HFFc6 (cell line): Measurements from ENCODE around the gene DDIT4L. TPM values are rescaled to one million over a fixed set of nuclear protein-coding genes. Genes with fewer than 3 reads are reported as not detected.
"Not testable (repeated sequence)": the region's sequence is repeated elsewhere in the genome, so short reads cannot be mapped to it uniquely, and the experiment has no call there.

Source experiments
- DNase-seq: peaks from one replicate; pipeline ENCODE4 v3.0.0-alpha.2; 2018
- H3K27ac Mint-ChIP-seq: 2 replicates; pipeline ENCODE4 v1.8.0; 2020; ENCODE audit warnings: mild to moderate bottlenecking, mixed read lengths
- H3K27me3 Mint-ChIP-seq: 2 replicates; pipeline ENCODE4 v1.8.0; 2021; ENCODE audit warnings: mild to moderate bottlenecking, moderate library complexity, mixed read lengths; ENCODE audit not compliant: insufficient read depth
- H3K36me3 Mint-ChIP-seq: 2 replicates; pipeline ENCODE4 v1.8.0; 2021; ENCODE audit warnings: low read depth, mixed read lengths
- H3K4me1 Mint-ChIP-seq: 2 replicates; pipeline ENCODE4 v1.8.0; 2020; ENCODE audit warnings: low read depth, mixed read lengths
- H3K4me3 Mint-ChIP-seq: 2 replicates; pipeline ENCODE4 v1.8.0; 2020; ENCODE audit warnings: mild to moderate bottlenecking, moderate library complexity, mixed read lengths
- H3K9me3 Mint-ChIP-seq: 2 replicates; pipeline ENCODE4 v1.8.0; 2020; ENCODE audit warnings: mild to moderate bottlenecking, mixed read lengths
- total RNA-seq, 6 experiments: library from RNA; stranded (reverse); fragmentation: NEBNext Ultra II Directional; extraction: Animal tissue kit (Norgen Biotek cat#: 25700); gene quantifications; 2 replicates in 1 of 6; 3 replicates in 5 of 6; pipeline ENCODE4 v1.2.3, GENCODE V29; 2021
- TF ChIP-seq, protein P1 (sequence below): fragments of 200-600 bp; sonication (generic); IDR thresholded peaks from 2 replicates; pipeline ENCODE4 v1.5.0; 2021; ENCODE audit warnings: antibody characterized with exemption, mild to moderate bottlenecking

The DDIT4L gene
- total RNA-seq, 6 experiments from 2014 or later: 0.10 to 3.5 (median 0.39) TPM

- H3K4me1 Mint-ChIP-seq: no peaks in the 10 kb centered on the region
- H3K9me3 Mint-ChIP-seq: no peaks in the 10 kb centered on the region
- TF ChIP-seq, protein P1, sequence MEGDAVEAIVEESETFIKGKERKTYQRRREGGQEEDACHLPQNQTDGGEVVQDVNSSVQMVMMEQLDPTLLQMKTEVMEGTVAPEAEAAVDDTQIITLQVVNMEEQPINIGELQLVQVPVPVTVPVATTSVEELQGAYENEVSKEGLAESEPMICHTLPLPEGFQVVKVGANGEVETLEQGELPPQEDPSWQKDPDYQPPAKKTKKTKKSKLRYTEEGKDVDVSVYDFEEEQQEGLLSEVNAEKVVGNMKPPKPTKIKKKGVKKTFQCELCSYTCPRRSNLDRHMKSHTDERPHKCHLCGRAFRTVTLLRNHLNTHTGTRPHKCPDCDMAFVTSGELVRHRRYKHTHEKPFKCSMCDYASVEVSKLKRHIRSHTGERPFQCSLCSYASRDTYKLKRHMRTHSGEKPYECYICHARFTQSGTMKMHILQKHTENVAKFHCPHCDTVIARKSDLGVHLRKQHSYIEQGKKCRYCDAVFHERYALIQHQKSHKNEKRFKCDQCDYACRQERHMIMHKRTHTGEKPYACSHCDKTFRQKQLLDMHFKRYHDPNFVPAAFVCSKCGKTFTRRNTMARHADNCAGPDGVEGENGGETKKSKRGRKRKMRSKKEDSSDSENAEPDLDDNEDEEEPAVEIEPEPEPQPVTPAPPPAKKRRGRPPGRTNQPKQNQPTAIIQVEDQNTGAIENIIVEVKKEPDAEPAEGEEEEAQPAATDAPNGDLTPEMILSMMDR: no peak
- H3K27ac Mint-ChIP-seq: no peak overlapping the region
- H3K4me3 Mint-ChIP-seq: no peak overlapping the region
- H3K36me3 Mint-ChIP-seq: no peaks in the 10 kb centered on the region
- DNase-seq: no peak
- peaks cover 3% of the 10 kb centered on the region for H3K27me3 Mint-ChIP-seq
Measured at GRCh38 chr4:100146756-100147155, 43.5 kb downstream of the DDIT4L start.

- not testable (repeated sequence) for H3K4me1 Mint-ChIP-seq, H3K9me3 Mint-ChIP-seq, H3K27ac Mint-ChIP-seq, DNase-seq, H3K36me3 Mint-ChIP-seq, H3K4me3 Mint-ChIP-seq, H3K27me3 Mint-ChIP-seq
Measured at GRCh38 chr4:100137320-100137719, 52.9 kb downstream of the DDIT4L start.

Other genes starting within 250 kb of the DDIT4L start
- gene DNAJB14, start 243.8 kb downstream of the DDIT4L start, total RNA-seq: 10 to 100 TPM; 54.1 to 72.8 (median 57.8) TPM
- gene H2AZ1, start 240.2 kb downstream of the DDIT4L start, total RNA-seq: 100 to 1,000 TPM; 430 to 691 (median 565) TPM